Right lobe of liver (tissue), 6 donors: ENCODE data around the gene RTP1. TPM values are rescaled to one million over a fixed set of nuclear protein-coding genes. Genes with fewer than 3 reads are reported as not detected.
"Not testable (repeated sequence)": the region's sequence is repeated elsewhere in the genome, so short reads cannot be mapped to it uniquely, and the experiment has no call there.

Source experiments
- ATAC-seq, 4 donors: fragments of 200-7000 bp; cut with Tn5 transposase; one replicate each; pipeline ENCODE4 v1.9.1; 2020; ENCODE audit warnings: mild to moderate bottlenecking in 4 of 4, moderate library complexity in 4 of 4
- DNase-seq, 3 donors: peaks; one replicate each; pipeline ENCODE4 v3.0.0-alpha.2; 2020
- H3K27ac ChIP-seq, 3 donors: fragments of 200-600 bp; one replicate each; pipeline ENCODE4 v1.8.0; 2022
- H3K27me3 ChIP-seq, 2 donors: fragments of 200-600 bp; one replicate each; pipeline ENCODE4 v1.8.0; 2022
- H3K36me3 ChIP-seq, 4 donors: fragments of 200-600 bp; sonication (generic) in 1 of 4; one replicate each; pipeline versions ENCODE4 v1.5.1 to v1.8.0; 2017 to 2022; ENCODE audit warnings: control low read depth in 1 of 4
- H3K4me1 ChIP-seq, 4 donors: fragments of 200-600 bp; sonication (generic) in 1 of 4; one replicate each; pipeline versions ENCODE4 v1.5.1 to v1.8.0; 2017 to 2022; ENCODE audit warnings: control low read depth in 1 of 4
- H3K4me3 ChIP-seq, 3 donors: fragments of 200-600 bp; one replicate each; pipeline ENCODE4 v1.8.0; 2022
- H3K9me3 ChIP-seq, 4 donors: fragments of 200-600 bp; sonication (generic) in 1 of 4; one replicate each; pipeline versions ENCODE4 v1.5.1 to v1.8.0; 2017 to 2022; ENCODE audit warnings: control low read depth in 1 of 4
- CTCF ChIP-seq, 4 donors: fragments of 200-600 bp in 3 of 4; fragments of 450-650 bp in 1 of 4; IDR thresholded peaks; one replicate each; pipeline versions ENCODE4 v1.5.1 to v1.8.0; 2016 to 2022; ENCODE audit warnings: antibody characterized with exemption in 4 of 4, mild to moderate bottlenecking in 2 of 4
- POLR2A ChIP-seq: fragments of 450-650 bp; IDR thresholded peaks from one replicate; pipeline ENCODE4 v1.6.1; 2017; ENCODE audit warnings: antibody characterized with exemption, mild to moderate bottlenecking
- WGBS: methylation state at CpG from one replicate; pipeline ENCODE4 v1.1.6; 2018; ENCODE audit warnings: low coverage, low lambda C conversion rate; ENCODE audit not compliant: insufficient coverage; ENCODE audit errors: missing lambda C conversion rate; 5-methylcytosine and 5-hydroxymethylcytosine counted together
- intact Hi-C, 2 donors: fragments of 100-400 bp; cut with DNase I; formaldehyde crosslinking; loops; one replicate each; pipeline versions ENCODE4 v1.11.2 to v1.14.1; 2022
- total RNA-seq, 6 experiments: library from RNA; depleted of rRNA in 2 of 6; stranded (reverse); fragments of >200 nt in 2 of 6; fragmentation: NEBNext Ultra II Directional in 3 of 6; extraction: Animal tissue kit (Norgen Biotek cat#: 25700) in 3 of 6; gene quantifications; one replicate each; pipeline versions ENCODE4 v1.1.0 to v1.2.4, GENCODE V29; 2016 to 2023
- donor health status: DM: no; HTN: yes; CAD: no.
- donor health status: DM: no; HTN: no; CAD: no.
- donor health status: DM: no; HTN: no; CAD: no.
- donor health status: DM: no; HTN: yes; CAD: no.
- donor health status: DM: no; HTN: yes; CAD: no.

RTP1 gene
- total RNA-seq, 6 experiments from 2014 or later: not detected

GRCh38 chr3:187169231-187169960 is 27.9 kb upstream of the RTP1 start:
- 35% methylated on average over 2 of the region's 2 CpGs for WGBS
- Histone ChIP-seq H3K9me3 (no peaks in the 10 kb centered on the region), H3K27ac (no peak overlapping the region), H3K4me3 (no peak overlapping the region), H3K36me3 (no peaks in the 10 kb centered on the region), H3K27me3 (no peaks in the 10 kb centered on the region), H3K4me1 (peaks cover 0 to 16% (median 0%) of the 10 kb centered on the region in 4 donors)
- TF ChIP-seq POLR2A (no peak), CTCF (IDR thresholded peaks at IDR 0.05) (no peak)
- no peak for DNase-seq
- intact Hi-C loops: loop anchor here (10.0 kb wide), 2 partner anchors 55 to 65 kb away; no protein-coding TSS in a partner anchor
- peak; percentile 38 to 48 (median 46) for ATAC-seq

- H3K4me3 ChIP-seq, H3K9me3 ChIP-seq, ATAC-seq, H3K36me3 ChIP-seq, H3K27me3 ChIP-seq, intact Hi-C loops, H3K27ac ChIP-seq, DNase-seq: not testable (repeated sequence)
- peaks cover 0 to 20% (median 0%) of the 10 kb centered on the region in 4 donors for H3K4me1 ChIP-seq
- WGBS: 89% methylated on average over 3 of the region's 5 CpGs
Observed at GRCh38 chr3:187170911-187171310, 26.4 kb upstream of the RTP1 start.

- ATAC-seq (no peak), DNase-seq (no peak)
- Histone ChIP-seq H3K4me1 (peaks cover 0 to 20% (median 0%) of the 10 kb centered on the region in 4 donors), H3K4me3 (peak overlapping the region in 1 of 3 donors; percentile 42), H3K27ac (peak overlapping the region in 2 of 3 donors; percentile 85 to 89), H3K36me3 (no peaks in the 10 kb centered on the region), H3K9me3 (no peaks in the 10 kb centered on the region), H3K27me3 (no peaks in the 10 kb centered on the region)
- TF ChIP-seq POLR2A (no peak), CTCF (IDR thresholded peaks at IDR 0.05) (no peak)
- 62% methylated on average over 2 of the region's 2 CpGs for WGBS
- intact Hi-C loops: no loop called here
Observed at GRCh38 chr3:187172929-187173328, 24.4 kb upstream of the RTP1 start.

- WGBS: 92% methylated on average over 7 of the region's 7 CpGs
- no peaks in the 10 kb centered on the region for H3K36me3 ChIP-seq
- no peaks in the 10 kb centered on the region for H3K27me3 ChIP-seq
- no peak for ATAC-seq
- H3K27ac ChIP-seq: no peak overlapping the region
- H3K4me3 ChIP-seq: no peak overlapping the region
- DNase-seq: no peak
- no peaks in the 10 kb centered on the region for H3K4me1 ChIP-seq
- TF ChIP-seq POLR2A: no peak
- no peak for TF ChIP-seq CTCF (IDR thresholded peaks at IDR 0.05)
- intact Hi-C loops: no loop called here
- H3K9me3 ChIP-seq: no peaks in the 10 kb centered on the region
Observed at GRCh38 chr3:187181454-187182170, 15.7 kb upstream of the RTP1 start.
